GM19193 (cell line): ENCODE data around the gene AUTS2.

Experiments used
- POLR2A ChIP-seq: IDR thresholded peaks from 4 replicates; pipeline ENCODE4 v1.6.1; 2011; ENCODE audit not compliant: insufficient read depth, insufficient read length; ENCODE audit errors: extremely low read depth

Gene AUTS2

DNA sequence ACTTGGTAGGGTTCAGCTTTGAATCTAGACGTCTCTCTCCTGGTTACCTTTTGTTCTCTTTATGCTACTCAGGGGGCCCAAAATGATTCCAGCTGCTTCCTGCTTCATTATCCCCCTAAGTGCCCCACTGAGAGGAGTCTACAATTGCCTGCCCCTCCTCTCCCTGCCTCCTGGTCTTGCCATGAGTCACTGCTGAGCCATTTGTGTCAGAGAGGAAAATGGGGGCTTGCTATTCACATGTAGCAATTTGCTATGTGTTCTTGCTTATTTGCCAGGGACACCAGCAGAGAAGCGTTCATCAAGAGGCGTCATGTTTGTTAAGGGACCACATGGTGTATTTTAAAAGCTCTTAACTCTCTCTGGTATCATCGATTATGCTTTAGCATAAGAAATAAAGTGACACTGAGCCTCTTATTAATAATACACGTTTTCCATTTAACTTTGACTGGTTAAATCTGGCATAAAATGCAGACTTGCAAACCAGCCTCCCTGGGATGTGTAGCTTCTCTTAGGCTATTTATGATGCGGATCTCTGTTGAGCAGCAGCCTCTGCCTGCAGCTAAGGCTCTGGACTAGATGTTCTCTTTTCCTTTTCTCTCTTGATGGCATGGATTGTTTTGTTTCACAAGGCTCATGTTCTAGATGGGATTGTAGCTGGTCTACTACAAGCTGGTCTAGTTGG lies 239.3 kb downstream of the AUTS2 start:
- no peak for TF ChIP-seq POLR2A

- no peak for TF ChIP-seq POLR2A
Measured at GRCh38 chr7:69839782-69840181, 241.5 kb downstream of the AUTS2 start.

GRCh38 chr7:69840248-69840647 lies 242.0 kb downstream of the AUTS2 start:
- no peak for TF ChIP-seq POLR2A

GRCh38 chr7:69843653-69844052 lies 245.4 kb downstream of the AUTS2 start:
- no peak for TF ChIP-seq POLR2A

DNA sequence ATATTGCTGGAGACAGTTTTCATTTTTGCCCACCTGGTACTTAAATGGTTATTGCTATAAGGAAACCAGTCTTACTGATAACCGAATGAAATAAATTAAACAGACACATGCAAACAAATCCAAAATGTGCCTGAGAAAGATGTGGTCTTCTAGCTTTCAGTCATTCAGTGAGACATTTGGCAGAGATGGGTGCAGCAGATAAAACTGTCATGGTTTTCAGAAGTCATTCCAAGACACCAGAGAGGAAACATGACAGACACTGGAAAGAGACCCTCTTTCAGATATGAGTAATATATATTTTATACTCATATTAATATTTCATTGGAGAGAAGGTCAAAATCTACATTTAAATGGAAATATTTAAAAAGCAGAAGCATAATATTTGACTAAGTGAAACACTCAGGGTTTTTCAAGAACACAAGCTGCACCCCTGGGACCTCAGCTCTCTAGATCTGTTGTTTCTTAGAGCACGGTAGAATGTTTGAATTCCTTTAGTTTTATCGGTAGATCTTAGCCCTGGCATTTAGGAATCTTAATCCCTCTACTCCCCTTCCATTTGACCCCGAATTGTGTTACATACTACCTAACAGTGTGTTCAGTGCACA lies 246.1 kb downstream of the AUTS2 start:
- TF ChIP-seq POLR2A: no peak

DNA sequence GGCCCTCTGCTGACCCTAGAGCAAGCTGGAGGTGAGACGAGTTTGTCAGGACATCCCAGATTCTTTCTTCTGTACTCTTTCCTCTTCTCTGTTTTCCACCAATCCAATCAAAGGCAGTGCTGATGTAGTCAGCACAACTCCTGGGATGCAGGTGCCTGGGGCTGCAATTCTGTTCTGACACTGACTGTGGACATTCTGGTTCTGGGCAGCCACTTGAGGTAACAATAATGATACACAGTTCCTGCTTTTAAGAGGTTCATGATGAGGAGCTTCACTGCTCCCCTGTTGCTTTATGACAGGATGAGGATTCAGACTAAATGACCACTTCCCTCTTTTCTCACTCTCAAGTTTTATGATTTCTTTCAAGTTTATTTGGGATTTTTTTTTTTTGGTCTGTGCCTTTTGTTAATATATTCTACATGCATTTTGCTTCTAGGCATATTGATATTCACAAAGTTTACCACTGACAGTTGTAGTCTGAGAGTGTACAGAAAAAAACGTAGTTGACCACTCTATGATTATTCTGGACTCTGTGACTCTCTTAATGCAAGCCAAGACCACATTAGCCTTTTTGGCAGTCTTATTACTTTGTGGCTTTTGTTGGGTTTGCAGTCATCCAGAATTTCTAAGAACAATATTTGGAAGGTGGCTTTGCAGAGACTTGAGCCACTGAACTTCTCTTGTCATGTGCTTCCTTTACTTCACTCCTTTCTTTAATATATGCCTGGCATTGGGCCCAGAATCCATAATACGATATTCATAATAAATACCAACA lies 247.6 kb downstream of the AUTS2 start:
- TF ChIP-seq POLR2A: no peak

GRCh38 chr7:69847921-69848612 lies 249.8 kb downstream of the AUTS2 start:
- TF ChIP-seq POLR2A: no peak

DNA sequence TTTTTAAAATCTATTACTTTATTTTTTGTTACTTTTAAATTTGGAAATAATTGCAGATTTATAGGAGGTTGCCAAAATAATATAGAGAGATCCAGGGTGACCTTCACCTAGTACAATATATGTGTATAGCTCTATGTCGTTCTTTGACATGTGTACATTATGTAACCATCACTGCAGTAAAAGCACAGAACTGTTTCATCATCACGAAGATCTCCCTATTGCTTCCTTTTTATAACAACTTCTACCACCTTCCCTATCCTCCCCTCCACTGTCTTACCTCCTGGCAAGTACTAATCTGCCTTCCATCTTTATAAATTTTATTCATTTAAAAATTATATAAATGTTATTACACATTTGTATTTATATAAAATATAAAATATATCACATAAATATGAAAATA lies 251.0 kb downstream of the AUTS2 start:
- TF ChIP-seq POLR2A: no peak

DNA sequence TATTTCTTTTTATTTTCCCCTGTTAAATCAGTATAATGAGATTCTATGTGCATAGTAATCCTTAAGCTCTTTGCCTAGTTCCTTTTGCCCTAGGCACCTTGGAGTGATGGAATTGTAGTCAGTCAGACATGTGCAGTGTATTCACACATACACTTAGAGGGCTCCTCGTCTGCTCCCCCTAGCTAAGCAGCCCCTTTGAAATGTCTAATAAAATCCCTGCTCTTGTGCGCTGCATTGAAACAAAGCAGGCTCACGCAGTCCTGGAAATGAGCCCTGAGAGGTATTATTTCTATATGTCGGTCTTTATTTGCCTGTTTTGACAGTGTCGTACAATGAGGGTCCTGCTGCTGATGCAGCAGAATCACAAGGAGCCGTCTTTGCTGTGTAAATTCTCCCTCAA lies 258.7 kb downstream of the AUTS2 start:
- no peak for TF ChIP-seq POLR2A

GRCh38 chr7:69858471-69858870 lies 260.2 kb downstream of the AUTS2 start:
- no peak for TF ChIP-seq POLR2A

- no peak for TF ChIP-seq POLR2A
Measured at GRCh38 chr7:69859342-69859741, 261.1 kb downstream of the AUTS2 start.

- TF ChIP-seq POLR2A: no peak
Measured at GRCh38 chr7:69860486-69860885, 262.2 kb downstream of the AUTS2 start.

DNA sequence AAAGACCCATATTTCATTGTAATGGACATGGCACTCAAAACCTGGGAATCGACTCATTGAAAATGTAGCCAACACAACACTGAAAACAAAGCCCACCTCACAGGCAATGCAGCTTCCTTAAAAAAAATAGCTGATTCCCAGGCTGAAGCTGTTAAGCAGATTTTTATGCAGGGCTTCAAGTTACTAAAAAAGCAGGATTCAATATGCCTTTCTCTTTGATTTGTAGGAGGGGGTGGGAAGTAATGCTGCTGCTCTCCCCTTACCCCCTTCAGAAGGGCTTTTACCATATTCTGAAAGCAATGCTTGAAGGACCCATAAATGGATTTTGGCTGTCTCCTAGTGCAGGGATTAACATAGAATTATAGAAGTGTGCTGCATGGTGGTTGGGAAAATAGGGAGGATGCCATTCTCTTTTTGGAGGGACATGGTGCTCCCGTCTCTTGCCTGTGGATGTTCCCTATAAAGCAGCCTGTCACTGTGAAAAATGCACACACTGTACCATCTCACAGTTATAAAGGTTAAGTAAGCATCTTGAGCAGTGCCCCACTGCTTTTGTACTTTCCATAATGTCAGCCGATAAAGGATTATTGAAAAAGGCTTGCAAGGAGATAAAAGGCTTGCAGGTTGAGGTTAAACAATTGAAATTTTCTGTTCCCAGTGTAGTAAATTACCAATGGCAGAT lies 262.8 kb downstream of the AUTS2 start:
- TF ChIP-seq POLR2A: no peak

- TF ChIP-seq POLR2A: no peak
Measured at GRCh38 chr7:69862413-69863064, 264.3 kb downstream of the AUTS2 start.

GRCh38 chr7:69864274-69864673 lies 266.0 kb downstream of the AUTS2 start:
- TF ChIP-seq POLR2A: no peak

DNA sequence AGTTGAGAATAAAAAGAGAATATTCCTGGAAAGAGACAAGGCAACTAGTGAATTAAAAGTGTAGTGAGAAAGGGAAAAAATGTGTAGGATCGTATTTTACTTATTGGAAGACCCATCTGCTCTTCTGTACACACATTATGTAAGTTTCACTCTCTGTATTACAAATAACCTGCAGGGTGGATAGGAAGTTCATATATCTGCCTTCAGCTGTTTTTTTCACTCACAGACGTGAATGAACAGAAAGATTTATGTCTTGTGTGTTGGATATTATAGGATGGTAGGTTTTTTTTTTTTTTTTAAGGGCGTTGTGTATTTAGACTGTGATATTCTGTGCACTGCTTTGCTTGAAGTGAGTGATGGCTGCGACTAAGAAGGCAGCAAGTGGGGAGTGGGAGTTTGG lies 266.5 kb downstream of the AUTS2 start:
- no peak for TF ChIP-seq POLR2A
